ENCODE data around the gene CACNB3. TPM values are rescaled to one million over a fixed set of nuclear protein-coding genes. Genes with fewer than 3 reads are reported as not detected.

The CACNB3 gene
- total and polyA plus RNA-seq, 2 of the 13 experiments (the other 11 are each of a cell fraction or from before 2014, with no cell fraction given), result 0.29 to 0.54 TPM

GRCh38 chr12:48777501-48778400, 40.5 kb upstream of the CACNB3 start (continued):
- no peak for TF ChIP-seq ZBTB20 (CRISPR knock-in tag; IDR thresholded peaks at IDR 0.05; ENCODE audit: borderline replicate concordance, low read depth)

DNA sequence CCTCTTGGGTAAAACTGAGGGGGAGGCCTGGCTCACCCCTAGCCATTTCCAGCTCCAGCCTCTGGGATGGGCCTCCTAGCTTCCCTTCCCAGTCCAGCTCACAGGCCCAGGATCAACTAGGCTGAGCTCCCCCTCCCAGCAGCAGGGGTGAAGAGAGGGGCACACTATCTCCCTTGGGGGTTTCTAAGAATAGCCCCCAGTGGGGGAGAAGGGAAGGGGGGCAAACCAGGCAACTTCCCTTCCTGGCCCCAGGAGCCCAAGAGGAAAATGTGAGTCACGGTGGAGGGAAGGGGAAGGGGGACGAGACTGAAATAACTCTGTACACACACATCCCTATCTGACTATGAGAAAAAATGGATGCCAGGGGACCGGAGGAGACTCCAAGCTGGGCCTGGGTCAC, 38.4 kb upstream of the CACNB3 start:
- no peak for FAIRE-seq
- CTCF ChIA-PET (ENCODE audit: low intra/inter-chr PET ratio, low total read pairs), result no interaction called here
- no peaks in the 10 kb centered on the region for H3K9me3 ChIP-seq (ENCODE audit: low read length)
- DNase-seq (ENCODE audit: low spot score), result no peak
- no peak overlapping the region for H3K4me3 ChIP-seq (replicated peaks in 1 of 3; ENCODE audit: insufficient read depth in 1 of 3, low read depth in 2 of 3, low read length in 3 of 3)
- H2AFZ ChIP-seq (ENCODE audit: low read length), result no peak overlapping the region
- POLR2A ChIA-PET, result interaction anchor here (2.2 kb wide), 1 partner anchor 86 kb away, joined by 5 read pairs; the partner anchor contains the start of gene RND1
- no TSS peak for BruUV-seq (replicated peaks)
- TF ChIP-seq HCFC1 (IDR thresholded peaks at IDR 0.05; ENCODE audit: low read depth, low read length) (no peak), SAP130 (CRISPR knock-in tag; IDR thresholded peaks at IDR 0.05; ENCODE audit: low read depth) (no peak), ZNF274 (CRISPR knock-in tag; IDR thresholded peaks at IDR 0.05) (no peak), ZBTB46 (CRISPR knock-in tag; IDR thresholded peaks at IDR 0.05; ENCODE audit: borderline replicate concordance) (no peak), ZNF143 (CRISPR knock-in tag; IDR thresholded peaks at IDR 0.05) (no peak), NFIB (CRISPR knock-in tag; IDR thresholded peaks at IDR 0.05; ENCODE audit: borderline replicate concordance) (no peak), ZNF350 (CRISPR knock-in tag; IDR thresholded peaks at IDR 0.05; ENCODE audit: borderline replicate concordance, low read depth) (no peak)
- TF ChIP-seq, protein P1, sequence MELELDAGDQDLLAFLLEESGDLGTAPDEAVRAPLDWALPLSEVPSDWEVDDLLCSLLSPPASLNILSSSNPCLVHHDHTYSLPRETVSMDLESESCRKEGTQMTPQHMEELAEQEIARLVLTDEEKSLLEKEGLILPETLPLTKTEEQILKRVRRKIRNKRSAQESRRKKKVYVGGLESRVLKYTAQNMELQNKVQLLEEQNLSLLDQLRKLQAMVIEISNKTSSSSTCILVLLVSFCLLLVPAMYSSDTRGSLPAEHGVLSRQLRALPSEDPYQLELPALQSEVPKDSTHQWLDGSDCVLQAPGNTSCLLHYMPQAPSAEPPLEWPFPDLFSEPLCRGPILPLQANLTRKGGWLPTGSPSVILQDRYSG (CRISPR knock-in tag; IDR thresholded peaks at IDR 0.05), result no peak
- TF ChIP-seq, protein P2, sequence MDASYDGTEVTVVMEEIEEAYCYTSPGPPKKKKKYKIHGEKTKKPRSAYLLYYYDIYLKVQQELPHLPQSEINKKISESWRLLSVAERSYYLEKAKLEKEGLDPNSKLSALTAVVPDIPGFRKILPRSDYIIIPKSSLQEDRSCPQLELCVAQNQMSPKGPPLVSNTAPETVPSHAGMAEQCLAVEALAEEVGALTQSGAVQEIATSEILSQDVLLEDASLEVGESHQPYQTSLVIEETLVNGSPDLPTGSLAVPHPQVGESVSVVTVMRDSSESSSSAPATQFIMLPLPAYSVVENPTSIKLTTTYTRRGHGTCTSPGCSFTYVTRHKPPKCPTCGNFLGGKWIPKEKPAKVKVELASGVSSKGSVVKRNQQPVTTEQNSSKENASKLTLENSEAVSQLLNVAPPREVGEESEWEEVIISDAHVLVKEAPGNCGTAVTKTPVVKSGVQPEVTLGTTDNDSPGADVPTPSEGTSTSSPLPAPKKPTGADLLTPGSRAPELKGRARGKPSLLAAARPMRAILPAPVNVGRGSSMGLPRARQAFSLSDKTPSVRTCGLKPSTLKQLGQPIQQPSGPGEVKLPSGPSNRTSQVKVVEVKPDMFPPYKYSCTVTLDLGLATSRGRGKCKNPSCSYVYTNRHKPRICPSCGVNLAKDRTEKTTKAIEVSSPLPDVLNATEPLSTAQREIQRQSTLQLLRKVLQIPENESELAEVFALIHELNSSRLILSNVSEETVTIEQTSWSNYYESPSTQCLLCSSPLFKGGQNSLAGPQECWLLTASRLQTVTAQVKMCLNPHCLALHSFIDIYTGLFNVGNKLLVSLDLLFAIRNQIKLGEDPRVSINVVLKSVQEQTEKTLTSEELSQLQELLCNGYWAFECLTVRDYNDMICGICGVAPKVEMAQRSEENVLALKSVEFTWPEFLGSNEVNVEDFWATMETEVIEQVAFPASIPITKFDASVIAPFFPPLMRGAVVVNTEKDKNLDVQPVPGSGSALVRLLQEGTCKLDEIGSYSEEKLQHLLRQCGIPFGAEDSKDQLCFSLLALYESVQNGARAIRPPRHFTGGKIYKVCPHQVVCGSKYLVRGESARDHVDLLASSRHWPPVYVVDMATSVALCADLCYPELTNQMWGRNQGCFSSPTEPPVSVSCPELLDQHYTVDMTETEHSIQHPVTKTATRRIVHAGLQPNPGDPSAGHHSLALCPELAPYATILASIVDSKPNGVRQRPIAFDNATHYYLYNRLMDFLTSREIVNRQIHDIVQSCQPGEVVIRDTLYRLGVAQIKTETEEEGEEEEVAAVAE (CRISPR knock-in tag; IDR thresholded peaks at IDR 0.05; ENCODE audit: borderline replicate concordance), result no peak
- no peak for ATAC-seq
- H3K36me3 ChIP-seq (replicated peaks in 1 of 2; ENCODE audit: control insufficient read depth in 1 of 2, insufficient read depth in 2 of 2, low read length in 2 of 2), result peaks cover 5 to 18% of the 10 kb centered on the region in 2 experiments; a peak in 4 of 5 replicates
- H3K27ac ChIP-seq (ENCODE audit: extremely low read length, insufficient read depth, low read length), result no peak overlapping the region
- H3K27me3 ChIP-seq (ENCODE audit: control insufficient read depth in 1 of 2, insufficient read depth in 2 of 2, low read length in 2 of 2), result no peaks in the 10 kb centered on the region; a peak in 1 of 5 replicates
- intact Hi-C loops (cut with micrococcal nuclease; ENCODE audit: unreplicated experiment) (no loop called here), in situ Hi-C loops (cut with HindIII; ENCODE audit: extremely low pct_ligation_motif_present, low pct_unique_long_range_greater_than_20kb) (no loop called here)
- H3K79me2 ChIP-seq (ENCODE audit: insufficient read depth, low read length), result no peaks in the 10 kb centered on the region
- H3K4me1 ChIP-seq (ENCODE audit: insufficient read depth, low read length), result no peaks in the 10 kb centered on the region
- H4K20me1 ChIP-seq (ENCODE audit: insufficient read depth, low read length), result no peaks in the 10 kb centered on the region
- H3K9ac ChIP-seq (ENCODE audit: insufficient read depth, low read depth, low read length), result no peak overlapping the region
- 95% methylated on average over 3 of the region's 3 CpGs for WGBS (ENCODE audit: low lambda C conversion rate)
- no peak overlapping the region for H3K4me2 ChIP-seq (ENCODE audit: low read depth, low read length)
